H9 (cell line): ENCODE results near the gene PTPN2. TPM values are rescaled to one million over a fixed set of nuclear protein-coding genes. Genes with fewer than 3 reads are reported as not detected.

Source experiments
- DNase-seq: peaks from one replicate; pipeline ENCODE4 v3.0.0-alpha.2; 2017
- H2AFZ ChIP-seq: one replicate; pipeline ENCODE4 v1.6.1; 2013; ENCODE audit warnings: mild to moderate bottlenecking, low read length, control low read depth, moderate library complexity
- H2AK5ac ChIP-seq: 2 replicates; pipeline ENCODE4 v1.6.1; 2013; ENCODE audit warnings: low read length, control low read depth, mixed read lengths; ENCODE audit not compliant: insufficient read length
- H2BK120ac ChIP-seq: one replicate; pipeline ENCODE4 v1.6.1; 2013; ENCODE audit warnings: low read depth, mild to moderate bottlenecking, low read length, control low read depth, inconsistent platforms; ENCODE audit not compliant: poor library complexity, severe bottlenecking
- H2BK12ac ChIP-seq: 2 replicates; pipeline ENCODE4 v1.6.1; 2013; ENCODE audit warnings: low read length, control low read depth, mixed read lengths, low read depth; ENCODE audit not compliant: insufficient read length
- H2BK15ac ChIP-seq: 2 replicates; pipeline ENCODE4 v1.6.1; 2013; ENCODE audit warnings: low read depth, low read length, control low read depth
- H2BK20ac ChIP-seq: one replicate; pipeline ENCODE4 v1.6.1; 2013; ENCODE audit warnings: low read depth, mild to moderate bottlenecking, low read length, control low read depth, inconsistent platforms; ENCODE audit not compliant: poor library complexity, severe bottlenecking
- H2BK5ac ChIP-seq: 2 replicates; pipeline ENCODE4 v1.6.1; 2013; ENCODE audit warnings: low read length, control low read depth, mixed read lengths; ENCODE audit not compliant: insufficient read length
- H3K14ac ChIP-seq: 2 replicates; pipeline ENCODE4 v1.6.1; 2013; ENCODE audit warnings: low read length, control low read depth; ENCODE audit not compliant: insufficient read depth
- H3K18ac ChIP-seq: 2 replicates; pipeline ENCODE4 v1.6.1; 2013; ENCODE audit warnings: low read depth, mild to moderate bottlenecking, mixed read lengths, low read length, control low read depth; ENCODE audit not compliant: insufficient read length
- H3K23ac ChIP-seq: 2 replicates; pipeline ENCODE4 v1.6.1; 2013; ENCODE audit warnings: low read length, control low read depth, mixed read lengths, low read depth; ENCODE audit not compliant: insufficient read length
- H3K23me2 ChIP-seq: 2 replicates; pipeline ENCODE4 v1.6.1; 2013; ENCODE audit warnings: low read depth, mild to moderate bottlenecking, mixed read lengths, low read length, control low read depth; ENCODE audit not compliant: insufficient read length, poor library complexity, severe bottlenecking
- H3K27ac ChIP-seq: 2 replicates; pipeline ENCODE4 v1.5.1; 2013; ENCODE audit warnings: low read length, control low read depth, mixed read lengths, low read depth; ENCODE audit not compliant: insufficient read length
- H3K27me3 ChIP-seq: 2 replicates; pipeline ENCODE4 v1.6.1; 2013; ENCODE audit warnings: low read length, control low read depth, inconsistent platforms; ENCODE audit not compliant: insufficient read depth
- H3K4ac ChIP-seq: 2 replicates; pipeline ENCODE4 v1.6.1; 2013; ENCODE audit warnings: low read depth, mild to moderate bottlenecking, control low read depth, inconsistent platforms, low read length, moderate library complexity
- H3K4me1 ChIP-seq: 2 replicates; pipeline ENCODE4 v1.6.1; 2013; ENCODE audit warnings: low read length, control low read depth, inconsistent platforms; ENCODE audit not compliant: insufficient read depth
- H3K4me2 ChIP-seq: 2 replicates; pipeline ENCODE4 v1.6.1; 2013; ENCODE audit warnings: low read length, control low read depth, mixed read lengths; ENCODE audit not compliant: insufficient read length, insufficient read depth
- H3K56ac ChIP-seq: 2 replicates; pipeline ENCODE4 v1.6.1; 2013; ENCODE audit warnings: low read depth, mild to moderate bottlenecking, mixed read lengths, low read length, control low read depth; ENCODE audit not compliant: insufficient read length
- H3K79me1 ChIP-seq: 2 replicates; pipeline ENCODE4 v1.6.1; 2013; ENCODE audit warnings: low read depth, mild to moderate bottlenecking, moderate library complexity, low read length, control low read depth, inconsistent platforms; ENCODE audit not compliant: insufficient read depth, poor library complexity, severe bottlenecking
- H3K79me2 ChIP-seq: 2 replicates; pipeline ENCODE4 v1.6.1; 2013; ENCODE audit warnings: low read length, control low read depth, inconsistent platforms; ENCODE audit not compliant: insufficient read depth
- H3K9ac ChIP-seq: 2 replicates; pipeline ENCODE4 v1.6.1; 2013; ENCODE audit warnings: low read length, control low read depth, mixed read lengths; ENCODE audit not compliant: insufficient read length; ENCODE audit errors: extremely low read depth
- H3K9me3 ChIP-seq: one replicate; pipeline ENCODE4 v1.6.1; 2013; ENCODE audit warnings: low read depth, low read length, inconsistent platforms; ENCODE audit not compliant: control insufficient read depth
- H3T11ph ChIP-seq: one replicate; pipeline ENCODE4 v1.6.1; 2013; ENCODE audit warnings: mild to moderate bottlenecking, low read length, control low read depth, inconsistent platforms
- H4K20me1 ChIP-seq: one replicate; pipeline ENCODE4 v1.6.1; 2013; ENCODE audit not compliant: control insufficient read depth, insufficient read length, insufficient read depth
- H4K5ac ChIP-seq: 2 replicates; pipeline ENCODE4 v1.6.1; 2013; ENCODE audit warnings: low read depth, mild to moderate bottlenecking, mixed read lengths, low read length, control low read depth; ENCODE audit not compliant: insufficient read length
- H4K8ac ChIP-seq: replicated peaks from 2 replicates; pipeline ENCODE4 v1.6.1; 2013; ENCODE audit warnings: low read length, control low read depth, mixed read lengths, low read depth; ENCODE audit not compliant: insufficient read length
- H4K91ac ChIP-seq: 2 replicates; pipeline ENCODE4 v1.6.1; 2013; ENCODE audit warnings: low read depth, mild to moderate bottlenecking, moderate library complexity, mixed read lengths, low read length, control low read depth; ENCODE audit not compliant: insufficient read length
- H3K27ac Mint-ChIP-seq, 3 experiments: 2 replicates in 2 of 3; 3 replicates in 1 of 3; pipeline ENCODE4 v1.8.0; 2020 to 2021; ENCODE audit warnings: mixed read lengths in 3 of 3, mild to moderate bottlenecking in 1 of 3, moderate library complexity in 1 of 3
- H3K27me3 Mint-ChIP-seq: 2 replicates; pipeline ENCODE4 v1.8.0; 2021; ENCODE audit warnings: low read depth, mild to moderate bottlenecking, moderate library complexity, mixed read lengths
- H3K36me3 Mint-ChIP-seq, 3 experiments: 2 replicates in 2 of 3; 3 replicates in 1 of 3; pipeline ENCODE4 v1.8.0; 2020 to 2021; ENCODE audit warnings: low read depth in 3 of 3, mixed read lengths in 3 of 3; ENCODE audit not compliant: insufficient read depth in 1 of 3
- H3K4me1 Mint-ChIP-seq, 2 experiments: 2 replicates each; pipeline ENCODE4 v1.8.0; 2020; ENCODE audit warnings: mixed read lengths in 2 of 2
- H3K4me3 Mint-ChIP-seq, 2 experiments: 2 replicates in 1 of 2; 3 replicates in 1 of 2; pipeline ENCODE4 v1.8.0; 2020 to 2021; ENCODE audit warnings: mild to moderate bottlenecking in 2 of 2, mixed read lengths in 2 of 2, moderate library complexity in 1 of 2
- H3K9me3 Mint-ChIP-seq, 2 experiments: 2 replicates in 1 of 2; 3 replicates in 1 of 2; pipeline ENCODE4 v1.8.0; 2020; ENCODE audit warnings: mild to moderate bottlenecking in 2 of 2, mixed read lengths in 2 of 2, moderate library complexity in 1 of 2
- WGBS: extraction: QIAGEN DNeasy Blood & Tissue Kit; methylation state at CpG from one replicate; pipeline ENCODE4 v1.1.7; 2013; ENCODE audit warnings: missing lambda C conversion rate, low lambda C conversion rate, mixed read lengths; ENCODE audit not compliant: insufficient read length; ENCODE audit errors: extremely low coverage; 5-methylcytosine and 5-hydroxymethylcytosine counted together
- total RNA-seq: library from RNA; stranded (reverse); gene quantifications from 2 replicates; pipeline ENCODE4 v1.2.1, GENCODE V29; 2021
- TF ChIP-seq, protein P1 (sequence below): fragments of 200-600 bp; sonication (generic); conservative IDR thresholded peaks from 3 replicates; pipeline ENCODE4 v1.8.0; 2021; ENCODE audit warnings: antibody characterized with exemption, mild to moderate bottlenecking

PTPN2 gene
- total RNA-seq, 1 experiment from 2014 or later: 48.7 TPM

DNA sequence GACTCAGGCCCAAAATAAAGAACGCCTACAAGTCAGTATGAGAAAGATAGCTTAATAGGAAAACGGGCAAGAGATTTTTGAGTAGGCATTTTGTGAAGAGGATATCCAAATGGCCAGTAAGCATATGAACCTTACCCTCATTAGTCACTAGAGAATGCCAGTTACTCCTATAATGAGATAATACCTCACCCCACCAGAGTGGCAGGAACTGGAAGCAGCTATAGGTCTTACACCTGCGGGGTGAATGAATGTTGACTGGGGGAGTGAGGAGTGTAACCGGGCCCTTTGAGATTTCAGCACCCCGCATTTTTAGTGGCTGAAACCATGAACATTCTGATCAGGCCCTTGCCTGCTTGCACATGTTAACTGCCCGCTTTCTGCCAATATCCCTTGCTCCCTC is 7.5 kb upstream of the PTPN2 start:
- Histone ChIP-seq H4K91ac (no peak overlapping the region), H3T11ph (no peak overlapping the region), H3K18ac (no peak overlapping the region), H3K4me1 (no peaks in the 10 kb centered on the region; the same call in 1 of the 2 replicates), H3K9ac (no peak overlapping the region), H3K27ac (no peak overlapping the region), H3K27me3 (no peaks in the 10 kb centered on the region), H3K9me3 (no peaks in the 10 kb centered on the region), H2BK12ac (no peak overlapping the region), H3K14ac (no peak overlapping the region), H2BK120ac (no peak overlapping the region), H2BK20ac (no peak overlapping the region), H4K8ac (no peak overlapping the region), H4K5ac (no peak overlapping the region), H3K56ac (no peak overlapping the region), H2BK5ac (no peak overlapping the region), H3K79me2 (no peaks in the 10 kb centered on the region), H2BK15ac (no peak overlapping the region), H3K23ac (no peak overlapping the region), H2AFZ (no peak overlapping the region), H2AK5ac (no peak overlapping the region), H4K20me1 (no peaks in the 10 kb centered on the region), H3K4me2 (no peak overlapping the region), H3K4ac (no peak overlapping the region), H3K79me1 (no peaks in the 10 kb centered on the region), H3K23me2 (no peaks in the 10 kb centered on the region)
- no peak for DNase-seq
- TF ChIP-seq, protein P1, sequence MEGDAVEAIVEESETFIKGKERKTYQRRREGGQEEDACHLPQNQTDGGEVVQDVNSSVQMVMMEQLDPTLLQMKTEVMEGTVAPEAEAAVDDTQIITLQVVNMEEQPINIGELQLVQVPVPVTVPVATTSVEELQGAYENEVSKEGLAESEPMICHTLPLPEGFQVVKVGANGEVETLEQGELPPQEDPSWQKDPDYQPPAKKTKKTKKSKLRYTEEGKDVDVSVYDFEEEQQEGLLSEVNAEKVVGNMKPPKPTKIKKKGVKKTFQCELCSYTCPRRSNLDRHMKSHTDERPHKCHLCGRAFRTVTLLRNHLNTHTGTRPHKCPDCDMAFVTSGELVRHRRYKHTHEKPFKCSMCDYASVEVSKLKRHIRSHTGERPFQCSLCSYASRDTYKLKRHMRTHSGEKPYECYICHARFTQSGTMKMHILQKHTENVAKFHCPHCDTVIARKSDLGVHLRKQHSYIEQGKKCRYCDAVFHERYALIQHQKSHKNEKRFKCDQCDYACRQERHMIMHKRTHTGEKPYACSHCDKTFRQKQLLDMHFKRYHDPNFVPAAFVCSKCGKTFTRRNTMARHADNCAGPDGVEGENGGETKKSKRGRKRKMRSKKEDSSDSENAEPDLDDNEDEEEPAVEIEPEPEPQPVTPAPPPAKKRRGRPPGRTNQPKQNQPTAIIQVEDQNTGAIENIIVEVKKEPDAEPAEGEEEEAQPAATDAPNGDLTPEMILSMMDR: no peak
- Mint-ChIP-seq H3K36me3 (peaks cover 2 to 16% (median 3%) of the 10 kb centered on the region in 3 experiments; a peak in 5 of 7 replicates), H3K27ac (no peak overlapping the region), H3K4me1 (peaks cover 6 to 8% of the 10 kb centered on the region in 2 experiments), H3K9me3 (peaks cover 8 to 12% of the 10 kb centered on the region in 2 experiments), H3K4me3 (no peak overlapping the region), H3K27me3 (no peaks in the 10 kb centered on the region; the same call in 1 of the 2 replicates)
- no CpG with 5 or more reads among the region's 6 CpGs for WGBS
